DOHH2 (cell line): ENCODE data around the gene C6orf89.

Source experiments
- EZH2phosphoT487 ChIP-seq: fragments of 200-600 bp; sonication (generic); IDR thresholded peaks from 2 replicates; pipeline ENCODE4 v1.6.1; 2017; ENCODE audit warnings: borderline replicate concordance, mild to moderate bottlenecking, antibody characterized with exemption, low read length, moderate library complexity, mixed read lengths
- TF ChIP-seq, protein P1 (sequence below): fragments of 200-600 bp; sonication (generic); IDR thresholded peaks from one replicate; pipeline ENCODE4 v1.5.1; 2014; ENCODE audit warnings: antibody characterized with exemption, mild to moderate bottlenecking, low read depth, low read length; ENCODE audit not compliant: poor library complexity, severe bottlenecking

DNA sequence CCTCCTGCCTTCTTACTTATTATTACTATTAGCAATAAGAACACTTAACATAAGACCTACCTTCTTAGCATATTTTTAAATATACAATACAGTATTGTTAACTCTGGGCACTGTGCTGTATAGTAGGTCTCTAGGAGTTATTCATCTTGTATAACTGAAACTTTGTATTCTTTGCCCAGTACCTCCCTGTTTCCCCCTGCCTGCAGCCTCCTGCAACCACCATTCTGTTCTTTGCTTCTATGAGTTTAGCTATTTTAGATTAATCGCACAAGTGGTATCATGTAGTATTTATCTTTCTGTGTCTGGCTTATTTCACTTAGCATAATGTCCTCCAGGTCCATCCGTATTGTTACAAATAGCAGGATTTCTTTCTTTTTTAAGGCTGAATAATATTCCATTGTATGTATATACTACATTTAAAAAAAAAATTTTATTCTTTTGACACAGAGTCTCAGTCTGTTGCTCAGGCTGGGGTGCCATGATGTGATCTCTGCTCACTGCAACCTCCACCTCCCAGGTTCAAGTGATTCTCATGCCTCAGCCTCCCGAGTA lies 4.4 kb downstream of the C6orf89 start:
- TF ChIP-seq, protein P1, sequence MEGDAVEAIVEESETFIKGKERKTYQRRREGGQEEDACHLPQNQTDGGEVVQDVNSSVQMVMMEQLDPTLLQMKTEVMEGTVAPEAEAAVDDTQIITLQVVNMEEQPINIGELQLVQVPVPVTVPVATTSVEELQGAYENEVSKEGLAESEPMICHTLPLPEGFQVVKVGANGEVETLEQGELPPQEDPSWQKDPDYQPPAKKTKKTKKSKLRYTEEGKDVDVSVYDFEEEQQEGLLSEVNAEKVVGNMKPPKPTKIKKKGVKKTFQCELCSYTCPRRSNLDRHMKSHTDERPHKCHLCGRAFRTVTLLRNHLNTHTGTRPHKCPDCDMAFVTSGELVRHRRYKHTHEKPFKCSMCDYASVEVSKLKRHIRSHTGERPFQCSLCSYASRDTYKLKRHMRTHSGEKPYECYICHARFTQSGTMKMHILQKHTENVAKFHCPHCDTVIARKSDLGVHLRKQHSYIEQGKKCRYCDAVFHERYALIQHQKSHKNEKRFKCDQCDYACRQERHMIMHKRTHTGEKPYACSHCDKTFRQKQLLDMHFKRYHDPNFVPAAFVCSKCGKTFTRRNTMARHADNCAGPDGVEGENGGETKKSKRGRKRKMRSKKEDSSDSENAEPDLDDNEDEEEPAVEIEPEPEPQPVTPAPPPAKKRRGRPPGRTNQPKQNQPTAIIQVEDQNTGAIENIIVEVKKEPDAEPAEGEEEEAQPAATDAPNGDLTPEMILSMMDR: no peak
- TF ChIP-seq EZH2phosphoT487: no peak
